HG02588 (cell line): Measurements from ENCODE around the gene RHBG.

Source experiments
- ATAC-seq: cut with Tn5 transposase; IDR thresholded peaks from one replicate; pipeline ENCODE4 v1.9.1; 2021; ENCODE audit warnings: mild to moderate bottlenecking, moderate library complexity; ENCODE audit not compliant: unreplicated experiment

Gene RHBG

GRCh38 chr1:156385534-156386031, 16.6 kb downstream of the RHBG start:
- ATAC-seq, result no peak

DNA sequence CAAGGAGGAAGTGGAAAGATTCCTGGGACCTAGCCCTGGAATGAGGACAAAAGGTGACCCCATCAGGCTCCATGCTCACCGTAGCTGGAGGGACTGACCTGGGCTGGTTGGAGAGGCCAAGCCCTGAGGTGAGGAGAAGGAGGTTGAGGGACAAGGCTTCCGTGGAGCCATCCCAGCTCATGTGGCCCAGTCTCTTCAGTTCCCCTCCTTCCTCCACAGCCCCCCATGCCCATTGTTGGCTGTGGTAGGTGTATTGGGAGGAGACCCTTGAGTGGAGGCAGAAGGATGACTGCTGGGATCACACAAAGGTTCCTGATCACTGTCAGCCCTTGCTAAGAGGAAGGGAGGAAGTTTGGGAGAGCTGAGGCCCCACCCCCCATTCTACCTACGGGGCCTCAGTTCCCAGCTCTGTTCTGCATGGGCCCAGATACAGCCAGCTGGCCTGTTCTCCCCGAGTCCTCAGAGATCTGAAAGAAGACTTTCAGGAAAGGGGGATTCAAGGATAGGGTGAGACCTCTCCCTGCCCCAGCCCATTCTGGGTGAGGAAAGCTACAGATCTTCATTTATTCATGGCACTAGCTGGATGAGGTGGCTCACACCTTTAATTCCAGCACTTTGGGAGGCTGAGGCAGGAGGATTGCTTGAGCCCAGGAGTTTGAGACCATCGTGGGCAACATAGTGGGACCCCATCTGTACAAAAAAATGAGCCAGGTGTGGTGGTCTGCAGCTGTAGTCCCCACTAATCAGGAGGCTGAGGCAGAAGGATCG, 17.3 kb downstream of the RHBG start:
- ATAC-seq, result no peak

DNA sequence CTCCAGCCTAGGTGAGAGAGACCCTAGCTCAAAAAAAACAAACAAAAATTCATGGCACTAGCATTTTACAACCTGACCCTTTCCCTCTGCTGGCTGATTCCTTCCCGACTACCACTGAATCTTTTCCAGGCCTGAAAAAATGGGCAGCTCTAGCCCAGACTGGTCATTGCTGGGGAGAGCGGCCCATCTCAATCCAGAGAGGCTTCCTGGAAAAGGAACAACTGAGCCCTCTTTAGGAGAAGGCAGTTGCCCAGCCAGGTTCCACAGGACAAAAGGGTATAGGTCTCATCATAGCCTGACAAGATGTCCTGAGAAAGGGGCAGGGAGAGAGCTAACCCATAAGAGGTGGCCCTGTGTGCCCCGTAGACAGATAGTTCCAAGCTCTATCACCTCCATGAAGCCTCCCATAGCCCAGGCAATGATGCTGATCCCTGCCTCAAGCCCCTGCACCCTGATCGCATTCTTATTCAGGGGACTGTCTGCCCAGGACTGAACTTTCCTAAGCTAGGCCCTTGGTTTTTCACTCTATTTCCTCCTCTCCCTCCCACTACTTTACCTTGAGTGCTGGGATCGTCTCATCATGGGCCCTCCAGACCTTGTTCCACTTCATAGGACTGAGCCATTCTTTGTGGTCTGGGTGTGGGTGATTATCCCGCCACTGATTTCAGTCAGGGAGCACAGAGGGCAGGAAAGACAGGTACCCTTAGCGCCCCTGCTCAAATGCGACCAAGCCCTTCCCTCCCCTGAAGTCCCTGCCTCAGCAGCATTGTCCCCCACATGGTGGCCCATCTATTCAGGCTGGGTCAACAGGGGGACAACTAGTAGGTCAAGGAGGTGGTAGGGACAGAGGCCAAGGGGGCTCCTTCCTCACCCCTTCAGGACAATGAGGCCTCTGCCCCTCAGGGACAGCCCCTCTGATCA, 18.2 kb downstream of the RHBG start:
- ATAC-seq, result no peak

- no peak for ATAC-seq
These were observed 18.8 kb downstream of the RHBG start for GRCh38 chr1:156387870-156388173.

- ATAC-seq, result no peak
These were observed 19.4 kb downstream of the RHBG start for GRCh38 chr1:156388174-156389137.

DNA sequence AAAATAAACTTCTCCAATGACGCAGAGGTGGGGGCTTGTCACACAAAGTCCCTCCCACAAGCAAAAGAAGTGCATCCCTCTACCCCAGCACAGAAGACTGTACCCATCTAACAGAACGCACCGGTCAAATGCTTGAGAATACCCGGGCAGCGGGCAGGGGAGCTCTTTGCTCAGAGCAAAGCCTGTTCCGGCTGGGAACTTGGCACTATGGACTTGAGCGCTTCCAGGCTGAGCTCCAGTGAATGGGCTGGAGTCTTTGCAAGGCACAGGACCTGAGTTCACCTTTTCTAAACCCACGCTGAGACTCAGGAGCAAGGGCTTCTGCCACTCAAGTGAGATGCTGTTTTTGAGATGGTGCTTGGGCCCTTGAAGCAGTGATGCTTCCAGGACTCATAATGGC, 20.3 kb downstream of the RHBG start:
- no peak for ATAC-seq

DNA sequence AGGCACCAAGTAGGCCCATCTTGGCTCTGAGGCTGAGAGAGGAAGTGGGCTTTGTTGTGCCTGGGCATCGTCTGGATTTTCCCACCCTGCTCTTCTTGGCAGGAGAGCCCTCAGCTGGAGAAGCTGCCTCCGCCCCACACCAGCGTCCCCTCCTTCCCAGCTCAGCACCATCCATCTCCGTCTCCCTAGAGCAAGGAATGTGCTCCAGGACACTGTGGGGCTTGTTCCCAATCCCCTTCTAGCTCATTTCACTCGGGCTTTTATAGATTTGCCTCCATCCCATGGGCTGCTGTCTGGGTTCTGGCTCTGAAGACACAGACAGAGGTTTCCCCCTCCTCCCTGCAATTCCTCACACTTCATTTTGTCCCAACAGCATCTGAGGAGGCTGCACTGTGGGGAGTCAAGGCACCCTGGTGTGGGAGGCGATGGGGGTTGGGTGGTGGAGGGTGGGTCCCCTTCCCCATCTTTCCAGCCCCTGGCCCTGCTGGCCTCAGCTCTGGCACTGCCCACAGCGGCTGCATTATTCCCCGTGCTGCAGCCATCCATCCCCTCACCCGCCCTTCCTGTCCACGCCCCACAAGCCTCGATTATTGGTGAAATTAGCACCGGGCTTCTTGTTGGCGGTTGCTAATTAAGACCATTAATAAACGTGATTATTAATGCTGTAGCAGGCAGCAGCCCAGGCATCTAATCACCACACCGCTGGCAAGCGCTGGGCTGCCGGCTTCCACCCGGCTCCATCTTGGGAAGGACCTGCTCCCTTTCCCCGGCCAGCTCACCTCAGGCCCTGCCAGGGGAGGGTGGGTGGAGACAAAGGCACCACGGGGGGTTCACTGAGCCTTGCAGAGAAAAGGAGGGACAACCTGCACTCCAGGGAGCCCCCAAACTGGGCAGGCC, 21.7 kb downstream of the RHBG start:
- ATAC-seq, result no peak

DNA sequence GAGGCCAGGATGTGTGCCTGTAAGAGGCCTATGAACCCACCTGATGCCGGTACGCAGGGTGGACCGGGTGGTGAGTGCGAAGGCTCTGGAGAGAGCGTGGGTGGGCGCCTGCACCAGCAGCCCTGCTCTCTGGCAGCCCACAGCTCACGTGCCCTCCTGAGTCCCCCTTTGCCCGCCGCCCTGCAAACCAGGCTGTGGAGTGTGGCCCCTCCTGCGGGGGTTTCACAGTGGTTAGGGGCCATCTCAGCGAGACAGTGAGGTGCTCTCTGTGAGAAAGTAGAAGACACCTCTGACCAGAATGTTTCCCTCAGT, 22.3 kb downstream of the RHBG start:
- no peak for ATAC-seq

DNA sequence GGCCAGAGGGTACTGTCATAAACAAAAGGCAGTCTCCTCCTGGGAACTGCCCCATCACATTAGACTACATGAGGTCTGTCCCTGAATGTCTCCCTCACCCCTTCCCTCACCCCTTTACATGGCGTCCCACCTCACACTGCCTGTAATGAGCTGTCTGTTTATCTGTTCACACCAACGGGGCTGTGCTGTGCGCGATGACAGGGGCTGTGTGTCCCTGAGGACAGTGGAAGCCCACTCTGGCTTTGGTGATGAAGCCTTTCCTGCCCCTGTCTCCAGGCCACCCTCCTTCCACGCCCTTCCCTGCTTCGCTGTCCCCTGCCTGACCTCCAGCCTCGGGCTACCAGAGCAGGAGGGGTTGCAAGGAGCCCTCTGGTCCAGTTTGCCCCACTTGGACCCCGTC, 22.7 kb downstream of the RHBG start:
- no peak for ATAC-seq

GRCh38 chr1:156392452-156392853, 23.4 kb downstream of the RHBG start:
- no peak for ATAC-seq

GRCh38 chr1:156393095-156393494, 24.1 kb downstream of the RHBG start:
- no peak for ATAC-seq

GRCh38 chr1:156394082-156394481, 25.1 kb downstream of the RHBG start:
- ATAC-seq, result no peak

- ATAC-seq, result no peak
These were observed 25.9 kb downstream of the RHBG start for GRCh38 chr1:156394835-156395461.

DNA sequence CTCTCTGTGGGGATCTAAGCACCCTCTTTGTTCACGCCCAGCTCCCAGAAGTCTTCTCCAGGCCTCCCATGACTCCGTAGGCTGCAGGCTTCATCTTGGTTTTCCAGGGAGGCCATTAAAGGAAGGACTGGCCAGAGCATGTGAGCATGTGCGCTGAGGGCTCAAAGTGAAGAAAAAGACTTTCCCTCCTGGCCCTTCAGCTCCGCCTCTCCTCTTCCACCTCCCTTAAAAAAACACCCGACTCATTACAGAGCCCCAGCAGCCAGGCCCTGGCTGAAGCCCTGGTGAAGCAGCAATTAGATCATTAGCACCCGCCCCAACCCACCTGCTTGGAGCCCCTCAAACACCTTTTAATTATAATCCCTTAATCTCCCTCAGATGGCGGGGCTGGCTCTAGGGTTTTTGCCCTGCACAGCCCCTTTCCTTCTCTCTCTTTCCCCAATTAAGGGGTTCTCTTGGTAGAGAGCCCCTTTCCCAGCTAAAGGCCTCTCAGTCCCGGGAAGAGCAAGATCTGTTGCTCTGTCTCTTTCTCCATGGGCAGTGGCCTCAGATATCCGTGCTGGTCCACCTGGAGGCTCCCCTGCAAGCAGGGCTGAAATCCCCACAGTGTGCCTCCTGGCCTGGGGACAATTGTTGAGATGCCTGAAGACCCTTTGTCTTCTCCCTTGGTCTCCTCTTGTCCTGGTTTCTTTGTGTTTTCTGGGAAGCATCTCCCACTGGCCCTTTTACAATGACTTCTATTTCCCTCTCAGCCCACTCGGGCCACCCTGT, 30.5 kb downstream of the RHBG start:
- no peak for ATAC-seq

DNA sequence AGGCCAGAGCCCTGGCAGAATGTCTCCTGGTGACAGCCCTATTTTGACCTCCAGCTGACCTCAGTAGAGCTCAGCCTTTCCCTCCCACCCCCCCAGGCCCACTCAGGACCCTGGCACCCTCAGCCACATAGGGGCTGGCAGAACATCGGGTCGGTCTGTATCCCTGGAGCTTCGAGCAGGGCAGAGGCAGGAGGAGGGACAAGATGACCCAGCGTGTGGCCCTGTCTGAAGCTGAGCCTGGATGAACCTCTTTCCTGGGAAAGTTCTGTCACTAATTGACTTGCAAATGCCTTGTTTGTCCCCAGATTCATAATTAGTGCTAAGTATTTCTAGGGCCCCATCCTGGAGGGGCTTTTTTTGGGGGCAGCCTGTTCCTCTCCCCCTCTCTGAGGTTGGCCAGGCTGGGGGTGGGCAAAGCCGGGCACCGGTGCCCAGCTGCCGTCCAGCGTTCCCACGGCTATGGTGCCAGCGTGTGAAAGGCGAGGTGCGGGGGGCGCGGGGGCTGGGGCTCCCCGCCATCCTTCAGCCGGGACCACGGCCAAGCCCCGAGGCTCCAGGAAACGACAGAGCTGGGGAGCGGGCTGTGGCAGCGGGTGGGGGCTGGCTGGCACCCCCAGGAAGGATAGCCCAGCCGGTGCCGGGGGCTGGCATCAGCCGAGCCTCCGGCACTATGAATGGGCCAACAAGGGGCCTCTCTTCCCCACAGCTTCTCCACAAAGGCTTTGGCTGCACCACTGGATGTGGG, 31.4 kb downstream of the RHBG start:
- no peak for ATAC-seq

DNA sequence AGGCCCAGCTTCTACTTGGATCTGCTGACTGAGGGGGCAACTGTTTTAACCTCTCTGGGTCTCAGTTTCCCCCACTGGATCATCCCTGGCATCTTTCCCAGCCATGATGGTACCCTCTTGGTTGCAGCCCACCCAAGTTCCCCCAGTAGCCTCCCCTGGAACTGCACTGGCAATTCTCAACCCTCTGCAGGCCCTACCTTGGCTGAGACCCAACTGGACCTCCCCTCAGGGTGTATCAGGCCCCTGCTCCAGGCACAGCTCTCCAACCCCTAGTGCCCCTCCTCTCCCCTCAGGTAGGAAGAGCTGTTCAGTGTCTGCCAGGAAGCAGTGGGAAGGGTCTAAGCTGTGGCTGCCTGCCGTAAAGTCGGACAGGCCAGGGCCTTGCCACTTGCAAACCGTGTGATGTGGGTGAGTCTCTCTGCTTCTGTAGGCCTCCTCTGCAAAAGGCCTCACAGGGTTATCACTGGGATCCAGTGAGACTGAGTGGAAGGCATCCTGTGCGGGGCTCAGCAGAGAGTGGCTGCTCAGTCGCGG, 32.1 kb downstream of the RHBG start:
- no peak for ATAC-seq

GRCh38 chr1:156401681-156402081, 32.7 kb downstream of the RHBG start:
- no peak for ATAC-seq
